Measurements from ENCODE around the gene TAS1R3.

Gene TAS1R3

DNA sequence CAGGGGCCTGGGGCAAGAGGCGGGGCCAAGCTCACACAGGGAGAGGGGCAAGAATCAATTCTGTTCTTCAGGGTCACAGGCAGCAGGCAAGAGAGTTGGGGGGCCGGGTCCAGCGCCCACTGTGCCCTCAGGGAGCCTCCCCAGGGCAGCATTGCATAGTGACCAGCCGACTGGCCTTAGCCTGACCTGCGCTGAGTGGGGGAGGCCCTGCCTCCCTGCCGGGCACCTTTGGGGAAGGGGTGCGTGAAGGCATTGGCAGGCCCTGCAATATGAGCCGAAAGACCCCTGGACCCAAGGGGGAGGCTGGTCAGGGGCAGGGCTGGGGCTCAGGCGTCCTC, 38.7 kb upstream of the TAS1R3 start:
- Histone ChIP-seq H4K20me1 (ENCODE audit: control insufficient read depth, insufficient read depth, low read depth, low read length) (no peaks in the 10 kb centered on the region), H3F3A (ENCODE audit: control insufficient read depth, insufficient read depth) (no peaks in the 10 kb centered on the region), H3K79me2 (ENCODE audit: control insufficient read depth, low read length) (no peaks in the 10 kb centered on the region), H3K27ac (ENCODE audit: low read depth, low read length) (no peak overlapping the region), H3K4me2 (ENCODE audit: low read length) (no peak overlapping the region), H3K36me3 (ENCODE audit: control insufficient read depth, low read length) (no peaks in the 10 kb centered on the region), H3K27me3 (ENCODE audit: control insufficient read depth, low read length) (no peaks in the 10 kb centered on the region), H3K4me3 (ENCODE audit: low read length) (no peak overlapping the region), H3K9me2 (replicated peaks; ENCODE audit: control insufficient read depth, low read length) (no peaks in the 10 kb centered on the region), H3K4me1 (ENCODE audit: control insufficient read depth, low read length) (no peaks in the 10 kb centered on the region), H3K9me3 (ENCODE audit: control insufficient read depth, insufficient read depth, low read length) (no peaks in the 10 kb centered on the region; the same call in 1 of the 2 replicates)
- TF ChIP-seq, protein P1, sequence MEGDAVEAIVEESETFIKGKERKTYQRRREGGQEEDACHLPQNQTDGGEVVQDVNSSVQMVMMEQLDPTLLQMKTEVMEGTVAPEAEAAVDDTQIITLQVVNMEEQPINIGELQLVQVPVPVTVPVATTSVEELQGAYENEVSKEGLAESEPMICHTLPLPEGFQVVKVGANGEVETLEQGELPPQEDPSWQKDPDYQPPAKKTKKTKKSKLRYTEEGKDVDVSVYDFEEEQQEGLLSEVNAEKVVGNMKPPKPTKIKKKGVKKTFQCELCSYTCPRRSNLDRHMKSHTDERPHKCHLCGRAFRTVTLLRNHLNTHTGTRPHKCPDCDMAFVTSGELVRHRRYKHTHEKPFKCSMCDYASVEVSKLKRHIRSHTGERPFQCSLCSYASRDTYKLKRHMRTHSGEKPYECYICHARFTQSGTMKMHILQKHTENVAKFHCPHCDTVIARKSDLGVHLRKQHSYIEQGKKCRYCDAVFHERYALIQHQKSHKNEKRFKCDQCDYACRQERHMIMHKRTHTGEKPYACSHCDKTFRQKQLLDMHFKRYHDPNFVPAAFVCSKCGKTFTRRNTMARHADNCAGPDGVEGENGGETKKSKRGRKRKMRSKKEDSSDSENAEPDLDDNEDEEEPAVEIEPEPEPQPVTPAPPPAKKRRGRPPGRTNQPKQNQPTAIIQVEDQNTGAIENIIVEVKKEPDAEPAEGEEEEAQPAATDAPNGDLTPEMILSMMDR (IDR thresholded peaks at IDR 0.05; ENCODE audit: low read depth, low read length, poor library complexity, severe bottlenecking) = no peak
- TF ChIP-seq EZH2phosphoT487 (IDR thresholded peaks at IDR 0.05; ENCODE audit: borderline replicate concordance, low read length) = no peak

DNA sequence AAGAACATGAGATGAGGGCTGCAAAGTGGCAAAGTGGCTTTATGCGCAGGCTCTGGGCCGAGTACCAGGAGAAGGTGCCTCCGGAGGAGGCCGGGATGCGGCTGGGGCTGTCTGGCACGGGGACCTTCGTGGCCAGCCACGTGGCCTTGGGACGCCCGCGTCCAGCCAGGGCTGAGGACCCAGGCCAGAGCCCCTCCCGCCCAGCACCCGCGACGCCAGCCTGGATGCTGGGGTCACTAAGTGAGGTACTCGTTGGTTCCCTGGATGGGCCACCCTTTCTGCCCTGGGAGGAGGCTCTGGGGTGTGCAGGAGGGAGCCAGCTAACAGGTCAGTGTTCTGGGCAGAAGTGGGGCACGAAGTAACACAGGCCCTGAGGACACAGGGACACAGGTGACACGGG, 38.2 kb upstream of the TAS1R3 start:
- Histone ChIP-seq H3K4me1 (ENCODE audit: control insufficient read depth, low read length) (no peaks in the 10 kb centered on the region), H3F3A (ENCODE audit: control insufficient read depth, insufficient read depth) (no peaks in the 10 kb centered on the region), H3K9me2 (replicated peaks; ENCODE audit: control insufficient read depth, low read length) (no peaks in the 10 kb centered on the region)

DNA sequence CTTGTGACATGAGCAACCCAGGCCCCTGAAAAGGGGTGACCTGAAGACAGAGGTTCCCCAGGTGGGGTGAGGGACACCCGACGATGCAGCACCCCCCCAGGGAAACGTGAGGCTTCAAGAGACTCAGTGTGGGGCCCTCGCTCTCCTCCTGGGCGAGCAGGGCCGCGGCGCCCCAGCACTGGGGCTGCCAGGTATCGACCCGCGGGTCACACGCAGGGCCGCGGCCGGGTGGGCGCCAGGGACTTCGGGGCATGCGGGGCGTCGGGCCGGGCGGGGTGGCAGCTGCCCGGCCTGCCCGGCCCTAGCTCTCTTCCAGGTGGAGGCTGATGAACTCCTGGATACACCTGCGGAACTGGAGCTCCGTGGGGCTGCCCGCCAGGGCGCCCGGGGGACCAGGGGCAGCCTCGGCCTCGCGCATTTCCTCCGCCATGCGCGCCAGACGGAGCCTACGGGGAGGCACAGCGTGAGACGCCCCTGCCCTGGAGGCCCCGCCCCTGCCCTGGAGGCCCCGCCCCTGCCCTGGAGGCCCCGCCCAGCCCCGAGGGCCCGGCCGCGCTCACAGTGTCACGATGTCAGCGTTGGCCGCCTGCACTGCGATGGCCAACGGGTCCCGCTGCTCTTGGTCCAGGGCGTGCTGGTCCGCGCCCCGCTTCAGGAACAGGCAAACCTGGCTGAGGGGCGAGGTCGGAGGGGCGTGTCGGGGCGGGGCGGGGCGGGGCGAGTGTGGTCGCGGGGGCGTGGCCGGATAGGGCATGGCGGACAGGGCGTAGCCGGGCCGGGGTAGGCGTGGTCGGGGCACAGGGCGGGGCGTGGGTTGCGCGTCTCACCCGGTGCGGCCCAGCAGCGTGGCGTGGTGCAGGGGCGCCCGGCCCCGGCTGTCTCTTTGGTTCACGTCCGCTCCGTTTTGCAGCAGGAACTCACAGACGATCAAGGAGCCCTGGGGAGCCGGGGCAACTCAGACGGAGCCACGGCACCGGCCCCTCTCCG, 37.5 kb upstream of the TAS1R3 start:
- Histone ChIP-seq H3K79me2 (ENCODE audit: control insufficient read depth, low read length) (no peaks in the 10 kb centered on the region), H3K27me3 (ENCODE audit: control insufficient read depth, low read length) (no peaks in the 10 kb centered on the region), H3K4me3 (ENCODE audit: low read length) (no peak overlapping the region), H3K9me2 (replicated peaks; ENCODE audit: control insufficient read depth, low read length) (no peaks in the 10 kb centered on the region), H3F3A (ENCODE audit: control insufficient read depth, insufficient read depth) (no peaks in the 10 kb centered on the region), H3K36me3 (ENCODE audit: control insufficient read depth, low read length) (no peaks in the 10 kb centered on the region), H3K4me2 (ENCODE audit: low read length) (no peak overlapping the region), H3K27ac (ENCODE audit: low read depth, low read length) (no peak overlapping the region), H4K20me1 (ENCODE audit: control insufficient read depth, insufficient read depth, low read depth, low read length) (no peaks in the 10 kb centered on the region), H3K9me3 (ENCODE audit: control insufficient read depth, insufficient read depth, low read length) (no peaks in the 10 kb centered on the region; the same call in 1 of the 2 replicates), H3K4me1 (ENCODE audit: control insufficient read depth, low read length) (no peaks in the 10 kb centered on the region)
- no peak for TF ChIP-seq EZH2phosphoT487 (IDR thresholded peaks at IDR 0.05; ENCODE audit: borderline replicate concordance, low read length)
- TF ChIP-seq, protein P1 (IDR thresholded peaks at IDR 0.05; ENCODE audit: low read depth, low read length, poor library complexity, severe bottlenecking) = no peak

More for the DNA sequence above, 38.2 kb upstream of the TAS1R3 start:
- no peaks in the 10 kb centered on the region for H4K20me1 ChIP-seq (ENCODE audit: control insufficient read depth, insufficient read depth, low read depth, low read length)
- no peaks in the 10 kb centered on the region for H3K36me3 ChIP-seq (ENCODE audit: control insufficient read depth, low read length)
- H3K27ac ChIP-seq (ENCODE audit: low read depth, low read length) = no peak overlapping the region
- H3K4me3 ChIP-seq (ENCODE audit: low read length) = no peak overlapping the region
- TF ChIP-seq, protein P1 (IDR thresholded peaks at IDR 0.05; ENCODE audit: low read depth, low read length, poor library complexity, severe bottlenecking) = no peak
- TF ChIP-seq EZH2phosphoT487 (IDR thresholded peaks at IDR 0.05; ENCODE audit: borderline replicate concordance, low read length) = no peak
- no peaks in the 10 kb centered on the region for H3K79me2 ChIP-seq (ENCODE audit: control insufficient read depth, low read length)
- H3K27me3 ChIP-seq (ENCODE audit: control insufficient read depth, low read length) = no peaks in the 10 kb centered on the region
- H3K4me2 ChIP-seq (ENCODE audit: low read length) = no peak overlapping the region
- no peaks in the 10 kb centered on the region; the same call in 1 of the 2 replicates for H3K9me3 ChIP-seq (ENCODE audit: control insufficient read depth, insufficient read depth, low read length)

Data from DOHH2 (cell line).